ENCODE results near the gene PLEKHA6. TPM values are rescaled to one million over a fixed set of nuclear protein-coding genes. Genes with fewer than 3 reads are reported as not detected.

The PLEKHA6 gene
- total and polyA plus RNA-seq, 5 donors from 2014 or later = 0.17 TPM; not detected in 4

DNA sequence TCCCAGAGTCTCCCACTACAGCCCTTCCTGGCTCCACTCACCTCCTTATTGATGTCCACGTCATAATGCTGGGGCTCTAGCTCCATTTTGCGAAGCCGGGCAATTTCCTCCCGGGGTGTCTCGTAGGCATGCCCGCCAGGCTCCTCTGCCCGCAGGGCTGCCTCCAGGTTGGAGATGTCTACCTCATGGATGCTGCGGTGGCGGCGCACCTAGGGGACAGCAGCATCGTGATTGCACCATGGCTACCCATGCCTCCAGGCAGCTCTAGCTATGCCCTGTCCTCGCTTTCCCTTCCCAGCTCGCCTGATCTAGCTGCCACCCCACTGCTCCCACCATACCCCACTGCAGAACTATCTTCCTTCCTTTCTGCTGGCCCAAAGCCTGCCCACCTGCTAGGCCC, 130.8 kb downstream of the PLEKHA6 start:
- Histone ChIP-seq H3K27ac (ENCODE audit: insufficient read depth, low read length, poor library complexity, severe bottlenecking) (no peak overlapping the region), H3K4me3 (ENCODE audit: low read depth, low read length) (no peak overlapping the region), H3K36me3 (ENCODE audit: control insufficient read depth, insufficient read depth, low read length) (no peaks in the 10 kb centered on the region), H3K27me3 (ENCODE audit: control insufficient read depth, insufficient read depth, low read length) (peaks cover 2% of the 10 kb centered on the region), H3K9me3 (ENCODE audit: control insufficient read depth in 2 of 2, low read length in 2 of 2) (no peaks in the 10 kb centered on the region), H3K4me1 (ENCODE audit: control insufficient read depth, insufficient read depth, low read length, poor library complexity, severe bottlenecking) (no peaks in the 10 kb centered on the region)
- Mint-ChIP-seq H3K4me3 (no peak overlapping the region), H3K36me3 (no peaks in the 10 kb centered on the region), H3K27ac (no peak overlapping the region), H3K4me1 (no peaks in the 10 kb centered on the region), H3K27me3 (peaks cover 24% of the 10 kb centered on the region), H3K9me3 (peaks cover 0 to 1% (median 0%) of the 10 kb centered on the region in 7 donors)
- ATAC-seq (ENCODE audit: low read depth in 2 of 2) (no peak), DNase-seq (no peak)

DNA sequence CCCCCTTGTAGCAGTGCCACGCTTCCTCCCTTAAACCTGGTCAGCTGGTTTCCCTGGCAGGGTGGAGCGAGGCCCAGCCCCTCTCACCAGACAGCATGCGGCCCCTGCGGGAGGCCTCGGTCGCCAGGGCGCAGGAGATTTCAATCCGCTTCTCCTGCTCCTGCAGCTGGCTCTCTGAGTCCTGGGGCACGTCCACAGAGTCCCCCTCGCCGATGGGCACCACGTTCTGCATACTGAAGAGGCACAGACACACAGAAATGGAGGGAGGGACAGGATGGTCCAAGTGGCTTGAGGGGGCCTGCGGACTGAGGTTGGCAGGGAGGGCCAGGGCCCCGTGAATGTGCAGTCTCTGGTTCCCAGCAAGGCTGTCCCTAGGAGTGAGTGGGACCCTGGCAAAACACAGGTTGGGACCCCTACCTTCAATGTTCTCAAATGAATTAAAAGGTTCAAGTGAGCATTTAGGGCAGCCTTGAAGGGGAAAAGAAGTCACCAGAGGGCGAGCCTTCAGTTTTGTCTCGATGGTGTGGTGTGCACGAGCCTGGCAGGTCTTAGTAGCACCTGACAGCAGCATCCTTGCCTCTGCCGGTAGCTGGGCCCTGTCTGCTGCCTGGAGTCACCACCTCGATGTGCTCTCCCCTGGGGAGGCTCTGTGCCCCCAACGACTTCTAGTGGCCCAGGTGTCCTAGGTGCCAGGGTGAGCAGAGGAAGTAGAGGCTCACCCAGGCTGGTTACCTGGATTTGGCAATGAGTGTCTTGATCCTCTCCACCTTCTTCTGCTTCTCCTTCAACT, 131.5 kb downstream of the PLEKHA6 start:
- Mint-ChIP-seq H3K4me3 (no peak overlapping the region), H3K27ac (no peak overlapping the region), H3K9me3 (no peaks in the 10 kb centered on the region), H3K27me3 (peaks cover 17% of the 10 kb centered on the region), H3K4me1 (no peaks in the 10 kb centered on the region), H3K36me3 (no peaks in the 10 kb centered on the region)
- no peak overlapping the region for H3K4me3 ChIP-seq (ENCODE audit: low read depth, low read length)
- H3K36me3 ChIP-seq (ENCODE audit: control insufficient read depth, insufficient read depth, low read length) = no peaks in the 10 kb centered on the region
- H3K27ac ChIP-seq (ENCODE audit: insufficient read depth, low read length, poor library complexity, severe bottlenecking) = no peak overlapping the region
- H3K9me3 ChIP-seq (ENCODE audit: control insufficient read depth in 2 of 2, low read length in 2 of 2) = no peaks in the 10 kb centered on the region
- H3K27me3 ChIP-seq (ENCODE audit: control insufficient read depth, insufficient read depth, low read length) = no peaks in the 10 kb centered on the region
- no peak for DNase-seq
- no peak for ATAC-seq (ENCODE audit: low read depth in 2 of 2)
- H3K4me1 ChIP-seq (ENCODE audit: control insufficient read depth, insufficient read depth, low read length, poor library complexity, severe bottlenecking) = no peaks in the 10 kb centered on the region

DNA sequence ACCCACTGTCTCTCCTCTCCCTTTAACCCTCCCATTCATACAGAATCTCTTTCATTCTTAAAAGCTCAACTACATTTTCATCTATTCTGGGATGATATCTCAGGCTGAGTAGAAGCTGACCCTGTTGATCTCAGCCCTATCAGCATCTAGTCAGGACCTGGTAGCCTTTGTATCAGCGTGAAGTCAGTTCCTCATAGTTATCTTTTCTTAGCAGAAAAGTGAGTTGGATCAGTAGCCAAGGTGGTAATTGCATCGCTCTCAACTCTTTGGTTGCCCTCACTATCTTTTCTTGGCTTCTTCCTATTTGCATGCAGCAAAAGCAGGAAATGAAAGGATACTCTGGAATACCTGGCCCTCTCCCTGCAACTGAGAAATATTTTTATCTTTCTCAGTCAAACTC, 132.4 kb downstream of the PLEKHA6 start:
- no peak overlapping the region for H3K27ac Mint-ChIP-seq
- no peak for DNase-seq
- no peaks in the 10 kb centered on the region for H3K27me3 ChIP-seq (ENCODE audit: control insufficient read depth, insufficient read depth, low read length)
- H3K4me1 Mint-ChIP-seq = no peaks in the 10 kb centered on the region
- no peak overlapping the region for H3K27ac ChIP-seq (ENCODE audit: insufficient read depth, low read length, poor library complexity, severe bottlenecking)
- H3K4me1 ChIP-seq (ENCODE audit: control insufficient read depth, insufficient read depth, low read length, poor library complexity, severe bottlenecking) = no peaks in the 10 kb centered on the region
- H3K36me3 Mint-ChIP-seq = no peaks in the 10 kb centered on the region
- H3K36me3 ChIP-seq (ENCODE audit: control insufficient read depth, insufficient read depth, low read length) = no peaks in the 10 kb centered on the region
- no peak overlapping the region for H3K4me3 ChIP-seq (ENCODE audit: low read depth, low read length)
- no peaks in the 10 kb centered on the region for H3K9me3 ChIP-seq (ENCODE audit: control insufficient read depth in 2 of 2, low read length in 2 of 2)
- H3K9me3 Mint-ChIP-seq = no peaks in the 10 kb centered on the region
- H3K27me3 Mint-ChIP-seq = peaks cover 15% of the 10 kb centered on the region
- ATAC-seq (ENCODE audit: low read depth in 2 of 2) = no peak
- H3K4me3 Mint-ChIP-seq = no peak overlapping the region

DNA sequence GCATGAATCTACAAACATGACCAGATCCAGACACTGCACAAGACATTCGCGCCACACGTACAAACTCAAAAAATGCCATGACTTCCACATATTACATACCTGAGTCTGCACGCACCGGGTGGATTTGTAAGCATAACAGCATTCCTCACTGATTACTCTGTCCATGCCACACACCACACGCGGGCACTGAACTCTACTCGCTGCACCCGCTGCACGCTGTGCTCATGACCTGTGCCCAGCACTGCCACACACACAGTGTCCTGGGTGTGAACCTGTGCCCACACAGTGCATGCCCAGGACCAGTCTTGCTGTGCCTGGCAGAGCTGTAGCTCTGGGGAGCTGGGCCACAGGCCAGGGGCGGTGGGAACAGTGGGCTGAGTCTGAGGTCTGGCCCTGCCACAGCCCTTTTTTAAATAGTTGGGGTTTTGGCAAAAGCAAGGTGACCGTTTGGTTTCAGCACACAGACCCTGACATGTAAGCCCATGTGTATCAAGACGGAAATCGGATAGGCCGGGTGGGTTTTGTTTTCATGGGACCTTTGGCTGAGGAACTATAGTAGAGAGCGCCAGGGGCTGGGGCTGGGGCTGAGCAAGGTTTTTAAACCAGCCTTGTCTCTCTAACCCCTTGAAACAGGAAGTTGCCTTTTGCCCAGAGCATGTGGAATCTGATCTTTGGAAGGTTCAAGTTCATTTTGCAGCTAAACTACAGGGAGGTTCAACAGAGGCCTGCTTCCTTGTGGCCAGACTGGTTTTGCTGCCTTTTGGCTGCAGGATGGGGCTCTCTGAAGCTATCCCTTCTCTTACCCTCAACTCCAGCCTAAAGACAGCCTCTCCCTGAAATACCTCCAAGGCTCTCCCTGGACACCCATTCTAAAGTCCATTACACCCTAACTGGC, 133.6 kb downstream of the PLEKHA6 start:
- no peaks in the 10 kb centered on the region for H3K9me3 ChIP-seq (ENCODE audit: control insufficient read depth in 2 of 2, low read length in 2 of 2)
- DNase-seq (no peak), ATAC-seq (ENCODE audit: low read depth in 2 of 2) (no peak)
- Mint-ChIP-seq H3K27ac (no peak overlapping the region), H3K9me3 (no peaks in the 10 kb centered on the region), H3K4me1 (no peaks in the 10 kb centered on the region), H3K27me3 (peaks cover 9% of the 10 kb centered on the region), H3K36me3 (no peaks in the 10 kb centered on the region), H3K4me3 (no peak overlapping the region)
- H3K4me3 ChIP-seq (ENCODE audit: low read depth, low read length) = no peak overlapping the region
- no peak overlapping the region for H3K27ac ChIP-seq (ENCODE audit: insufficient read depth, low read length, poor library complexity, severe bottlenecking)
- no peaks in the 10 kb centered on the region for H3K4me1 ChIP-seq (ENCODE audit: control insufficient read depth, insufficient read depth, low read length, poor library complexity, severe bottlenecking)
- no peaks in the 10 kb centered on the region for H3K27me3 ChIP-seq (ENCODE audit: control insufficient read depth, insufficient read depth, low read length)
- H3K36me3 ChIP-seq (ENCODE audit: control insufficient read depth, insufficient read depth, low read length) = no peaks in the 10 kb centered on the region

DNA sequence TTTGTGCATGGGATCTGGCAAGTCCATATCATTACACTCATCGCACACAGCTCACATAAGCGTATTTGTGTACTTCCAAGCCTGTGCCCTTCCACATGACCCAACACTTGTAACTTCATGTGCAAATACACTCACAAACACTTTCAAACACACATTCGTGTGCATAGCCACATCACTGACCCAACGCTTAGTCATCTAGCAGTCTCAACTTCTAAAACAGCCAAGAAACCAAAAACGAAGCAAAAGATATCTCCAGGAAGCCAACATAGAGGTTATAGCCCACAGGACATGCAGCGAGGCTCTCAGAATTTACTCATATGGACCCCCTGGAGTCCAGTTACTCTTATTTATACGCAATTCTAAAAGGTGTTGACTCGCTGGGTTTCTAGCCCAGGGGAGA, 135.1 kb downstream of the PLEKHA6 start:
- Histone ChIP-seq H3K4me1 (ENCODE audit: control insufficient read depth, insufficient read depth, low read length, poor library complexity, severe bottlenecking) (no peaks in the 10 kb centered on the region), H3K36me3 (ENCODE audit: control insufficient read depth, insufficient read depth, low read length) (no peaks in the 10 kb centered on the region), H3K9me3 (ENCODE audit: control insufficient read depth in 2 of 2, low read length in 2 of 2) (no peaks in the 10 kb centered on the region), H3K27me3 (ENCODE audit: control insufficient read depth, insufficient read depth, low read length) (no peaks in the 10 kb centered on the region), H3K4me3 (ENCODE audit: low read depth, low read length) (no peak overlapping the region), H3K27ac (ENCODE audit: insufficient read depth, low read length, poor library complexity, severe bottlenecking) (no peak overlapping the region)
- Mint-ChIP-seq H3K36me3 (no peaks in the 10 kb centered on the region), H3K4me1 (no peaks in the 10 kb centered on the region), H3K27me3 (peaks cover 4% of the 10 kb centered on the region), H3K27ac (no peak overlapping the region), H3K4me3 (no peak overlapping the region), H3K9me3 (peaks cover 0 to 2% (median 0%) of the 10 kb centered on the region in 7 donors)
- DNase-seq (no peak), ATAC-seq (ENCODE audit: low read depth in 2 of 2) (no peak)

DNA sequence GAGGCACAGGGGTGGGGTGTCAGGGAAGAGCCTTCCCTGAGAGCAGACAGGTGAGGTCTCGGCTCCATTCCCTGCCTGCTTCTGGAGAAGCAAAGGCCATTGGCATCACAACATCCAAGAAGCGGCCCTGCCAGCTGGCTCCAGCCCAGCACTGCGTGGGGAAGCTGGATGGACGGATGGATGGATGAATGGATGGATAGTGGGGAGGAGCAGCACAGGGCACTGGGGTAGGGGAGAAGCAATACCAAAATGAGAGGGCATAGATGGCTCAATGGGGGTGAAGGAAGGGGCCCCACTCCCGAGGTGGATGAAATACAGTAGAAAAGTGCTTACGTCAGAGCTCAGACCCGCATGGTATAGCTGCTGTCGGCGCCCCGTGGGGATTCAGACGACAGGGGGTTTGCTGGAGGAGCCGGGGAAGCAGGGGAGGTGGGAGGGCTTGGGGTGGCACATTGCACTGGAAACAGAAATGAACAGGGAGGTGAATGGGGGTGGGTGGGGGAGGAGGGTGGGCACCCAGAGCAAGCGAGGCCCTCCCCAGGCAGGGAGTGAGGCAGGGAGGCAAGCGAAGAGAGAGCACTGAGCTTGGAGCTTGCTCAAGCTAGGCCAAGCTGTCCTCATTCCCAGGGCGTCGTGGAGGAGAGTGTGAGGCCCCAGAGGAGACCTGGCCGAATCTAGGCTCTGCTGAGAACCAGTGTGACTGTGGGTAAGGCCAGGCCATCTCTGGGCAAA, 136.4 kb downstream of the PLEKHA6 start:
- Mint-ChIP-seq H3K27ac (no peak overlapping the region), H3K9me3 (peaks cover 0 to 2% (median 0%) of the 10 kb centered on the region in 7 donors)

DNA sequence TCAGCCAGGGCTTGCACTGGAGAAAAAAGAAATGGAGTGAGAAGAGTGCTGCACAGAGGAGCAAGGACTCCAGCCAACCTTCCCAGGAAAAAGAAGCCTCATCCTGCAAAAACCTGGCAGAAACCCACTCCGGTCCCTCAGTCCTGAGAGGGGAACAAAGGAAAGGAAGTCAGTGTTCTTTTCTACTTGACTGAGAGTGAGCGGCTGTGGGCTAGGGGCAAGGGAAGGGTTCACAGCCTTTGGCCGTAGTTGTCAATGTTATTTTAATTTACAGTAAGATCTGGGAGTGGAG, 137.0 kb downstream of the PLEKHA6 start:
- Histone ChIP-seq H3K4me1 (ENCODE audit: control insufficient read depth, insufficient read depth, low read length, poor library complexity, severe bottlenecking) (no peaks in the 10 kb centered on the region), H3K27ac (ENCODE audit: insufficient read depth, low read length, poor library complexity, severe bottlenecking) (no peak overlapping the region), H3K36me3 (ENCODE audit: control insufficient read depth, insufficient read depth, low read length) (no peaks in the 10 kb centered on the region), H3K4me3 (ENCODE audit: low read depth, low read length) (no peak overlapping the region), H3K27me3 (ENCODE audit: control insufficient read depth, insufficient read depth, low read length) (no peaks in the 10 kb centered on the region), H3K9me3 (ENCODE audit: control insufficient read depth in 2 of 2, low read length in 2 of 2) (no peaks in the 10 kb centered on the region)
- Mint-ChIP-seq H3K4me1 (no peaks in the 10 kb centered on the region), H3K4me3 (no peak overlapping the region), H3K36me3 (no peaks in the 10 kb centered on the region), H3K9me3 (peaks cover 0 to 2% (median 0%) of the 10 kb centered on the region in 7 donors), H3K27me3 (peaks cover 4% of the 10 kb centered on the region), H3K27ac (no peak overlapping the region)
- DNase-seq (no peak), ATAC-seq (ENCODE audit: low read depth in 2 of 2) (no peak)

More for the DNA sequence above, 136.4 kb downstream of the PLEKHA6 start:
- Histone ChIP-seq H3K36me3 (ENCODE audit: control insufficient read depth, insufficient read depth, low read length) (no peaks in the 10 kb centered on the region), H3K27me3 (ENCODE audit: control insufficient read depth, insufficient read depth, low read length) (no peaks in the 10 kb centered on the region), H3K27ac (ENCODE audit: insufficient read depth, low read length, poor library complexity, severe bottlenecking) (no peak overlapping the region), H3K9me3 (ENCODE audit: control insufficient read depth in 2 of 2, low read length in 2 of 2) (no peaks in the 10 kb centered on the region), H3K4me1 (ENCODE audit: control insufficient read depth, insufficient read depth, low read length, poor library complexity, severe bottlenecking) (no peaks in the 10 kb centered on the region), H3K4me3 (ENCODE audit: low read depth, low read length) (no peak overlapping the region)
- no peaks in the 10 kb centered on the region for H3K4me1 Mint-ChIP-seq
- DNase-seq (no peak), ATAC-seq (ENCODE audit: low read depth in 2 of 2) (no peak)
- H3K36me3 Mint-ChIP-seq = no peaks in the 10 kb centered on the region
- H3K27me3 Mint-ChIP-seq = peaks cover 4% of the 10 kb centered on the region
- H3K4me3 Mint-ChIP-seq = no peak overlapping the region

Measured in CD4-positive, CD25-positive, alpha-beta regulatory T cell (primary cell).